ENCODE measurements around the gene CNIH4. TPM values are rescaled to one million over a fixed set of nuclear protein-coding genes. Genes with fewer than 3 reads are reported as not detected.
"Not testable (repeated sequence)": the region's sequence is repeated elsewhere in the genome, so short reads cannot be mapped to it uniquely, and the experiment has no call there.

The CNIH4 gene
- polyA plus RNA-seq, 6 donors from 2014 or later: 29.4 to 49.8 (median 33.6) TPM

DNA sequence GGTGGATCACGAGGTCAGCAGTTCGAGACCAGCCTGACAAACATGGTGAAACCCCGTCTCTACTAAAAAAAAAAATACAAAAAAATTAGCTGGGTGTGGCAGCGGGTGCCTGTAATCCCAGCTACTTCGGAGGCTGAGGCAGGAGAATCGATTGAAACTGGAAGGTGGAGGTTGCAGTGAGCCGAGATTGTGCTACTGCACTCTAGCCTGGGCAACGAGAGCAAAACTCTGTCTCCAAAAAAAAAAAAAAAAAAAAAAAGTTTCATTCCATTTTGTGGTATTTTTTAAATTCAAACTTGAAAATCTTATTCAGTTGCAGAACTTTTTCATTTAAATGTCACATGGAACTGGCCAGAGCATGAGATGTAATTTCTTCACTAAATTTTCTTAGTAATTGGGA, 70.2 kb downstream of the CNIH4 start:
- H3K27ac Mint-ChIP-seq; H3K9me3 Mint-ChIP-seq; H3K27me3 Mint-ChIP-seq; ATAC-seq (ENCODE audit: low read depth in 2 of 2); H3K36me3 Mint-ChIP-seq; H3K4me3 Mint-ChIP-seq; DNase-seq: not testable (repeated sequence)
- peaks cover 29 to 45% (median 43%) of the 10 kb centered on the region in 3 donors for H3K4me1 Mint-ChIP-seq

DNA sequence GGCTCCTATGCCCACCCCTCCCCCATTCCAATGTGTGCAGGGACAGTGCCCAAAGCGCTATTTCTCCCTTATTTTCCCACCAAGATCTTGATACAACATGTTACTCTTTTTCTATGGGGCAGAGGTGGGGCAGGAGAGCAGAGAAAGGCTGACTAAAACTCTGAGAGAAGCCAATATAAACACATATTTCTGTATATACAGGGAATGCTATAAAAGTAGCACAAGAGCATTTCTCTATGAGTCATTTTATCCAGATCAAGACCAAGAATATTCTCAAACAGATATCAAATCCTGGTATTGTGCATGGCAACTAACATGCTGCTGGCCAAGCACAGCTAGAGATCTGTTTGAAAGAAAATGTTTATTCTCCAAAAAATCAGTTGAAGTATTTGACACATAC, 70.7 kb downstream of the CNIH4 start:
- peak overlapping the region in 3 of 6 donors; percentile 28 to 38 (median 36) for H3K27ac Mint-ChIP-seq

DNA sequence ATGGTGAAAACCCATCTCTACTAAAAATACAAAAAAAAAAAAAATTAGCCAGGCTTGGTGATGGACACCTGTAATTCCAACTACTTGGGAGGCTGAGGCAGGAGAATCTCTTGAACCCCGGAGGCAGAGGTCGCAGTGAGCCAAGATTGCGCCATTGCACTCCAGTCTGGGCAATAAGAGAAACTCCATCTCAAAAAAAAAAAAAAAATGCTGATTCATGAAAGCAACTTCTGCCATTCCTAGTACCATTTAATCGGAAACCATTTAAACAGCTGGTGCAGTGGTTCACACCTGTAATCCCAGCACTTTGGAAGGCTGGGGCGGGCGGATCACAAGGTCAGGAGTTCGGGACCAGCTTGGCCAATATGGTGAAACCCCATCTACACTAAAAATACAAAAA, 72.0 kb downstream of the CNIH4 start:
- not testable (repeated sequence) for H3K9me3 Mint-ChIP-seq; H3K27me3 Mint-ChIP-seq; ATAC-seq (ENCODE audit: low read depth in 2 of 2); DNase-seq; H3K36me3 Mint-ChIP-seq
- peak overlapping the region in 2 of 6 donors; percentile 38 to 59 for H3K27ac Mint-ChIP-seq
- peak overlapping the region in 2 of 8 donors; percentile 42 to 70 for H3K4me3 Mint-ChIP-seq
- H3K4me1 Mint-ChIP-seq: peaks cover 47 to 60% (median 57%) of the 10 kb centered on the region in 3 donors

More for the DNA sequence above, 70.7 kb downstream of the CNIH4 start:
- H3K27me3 Mint-ChIP-seq: no peaks in the 10 kb centered on the region
- peak overlapping the region in 2 of 8 donors; percentile 15 to 16 for H3K4me3 Mint-ChIP-seq
- peaks cover 0 to under 1% of the 10 kb centered on the region in 2 donors for H3K36me3 Mint-ChIP-seq
- H3K4me1 Mint-ChIP-seq: peaks cover 34 to 50% (median 46%) of the 10 kb centered on the region in 3 donors
- DNase-seq (no peak), ATAC-seq (ENCODE audit: low read depth in 2 of 2) (no peak)
- H3K9me3 Mint-ChIP-seq: no peaks in the 10 kb centered on the region

Other genes with a start within 250 kb of the CNIH4 start
- 10 to 100 TPM; 22.7 to 37.2 (median 25.8) TPM for gene FBXO28, start 242.8 kb upstream of the CNIH4 start, polyA plus RNA-seq (ENCODE audit: low read depth in 6 of 6)
- 100 to 1,000 TPM; 153 to 219 (median 172) TPM for gene DEGS1, start 173.6 kb upstream of the CNIH4 start, polyA plus RNA-seq (ENCODE audit: low read depth in 6 of 6)
- 10 to 100 TPM; 12.0 to 34.4 (median 22.2) TPM for gene NVL, start 26.7 kb upstream of the CNIH4 start, polyA plus RNA-seq (ENCODE audit: low read depth in 6 of 6)
- 1 to 10 TPM; 2.0 to 5.8 (median 4.9) TPM for gene WDR26, start 77.9 kb downstream of the CNIH4 start, polyA plus RNA-seq (ENCODE audit: low read depth in 6 of 6)

All from naive B cell (primary cell).